ENCODE results near the gene TFPI. TPM values are rescaled to one million over a fixed set of nuclear protein-coding genes. Genes with fewer than 3 reads are reported as not detected.

The TFPI gene
- total and polyA plus RNA-seq, 3 donors from 2014 or later: 10.5 to 13.5 (median 10.5) TPM

- TF ChIP-seq CTCF (IDR thresholded peaks at IDR 0.05) (no peak), POLR2A (IDR thresholded peaks at IDR 0.05) (no peak)
- Histone ChIP-seq H3K36me3 (ENCODE audit: low read depth, missing control alignments) (no peaks in the 10 kb centered on the region), H3K9me3 (no peaks in the 10 kb centered on the region), H3K4me1 (no peaks in the 10 kb centered on the region), H3K4me3 (no peak overlapping the region), H3K27ac (peak overlapping the region in 1 of 2 donors; percentile 1), H3K27me3 (no peaks in the 10 kb centered on the region)
- DNase-seq: no peak
- 29 to 39% methylated on average over 2 of the region's 2 CpGs for WGBS, 2 donors
- intact Hi-C loops (cut with DNase I; ENCODE audit: low total_unique reads): no loop called here
Observed at GRCh38 chr2:187475499-187476248, 78.6 kb downstream of the TFPI start.

- Histone ChIP-seq H3K27me3 (no peaks in the 10 kb centered on the region), H3K4me1 (no peaks in the 10 kb centered on the region), H3K27ac (no peak overlapping the region), H3K4me3 (no peak overlapping the region), H3K36me3 (ENCODE audit: low read depth, missing control alignments) (no peaks in the 10 kb centered on the region), H3K9me3 (no peaks in the 10 kb centered on the region)
- 93 to 97% methylated on average over 2 of the region's 2 CpGs for WGBS, 2 donors
- TF ChIP-seq CTCF (IDR thresholded peaks at IDR 0.05) (no peak), POLR2A (IDR thresholded peaks at IDR 0.05) (no peak)
- intact Hi-C loops (cut with DNase I; ENCODE audit: low total_unique reads): no loop called here
- DNase-seq: no peak
Observed at GRCh38 chr2:187470698-187471097, 83.5 kb downstream of the TFPI start.

- no peak for DNase-seq
- intact Hi-C loops (cut with DNase I; ENCODE audit: low total_unique reads): no loop called here
- no peak for TF ChIP-seq CTCF (IDR thresholded peaks at IDR 0.05)
- TF ChIP-seq POLR2A (IDR thresholded peaks at IDR 0.05): no peak
Observed at GRCh38 chr2:187469538-187469937, 84.7 kb downstream of the TFPI start.

GRCh38 chr2:187468262-187468661 lies 86.0 kb downstream of the TFPI start:
- Histone ChIP-seq H3K4me3 (no peak overlapping the region), H3K27me3 (no peaks in the 10 kb centered on the region), H3K9me3 (no peaks in the 10 kb centered on the region), H3K27ac (no peak overlapping the region), H3K36me3 (ENCODE audit: low read depth, missing control alignments) (no peaks in the 10 kb centered on the region), H3K4me1 (no peaks in the 10 kb centered on the region)
- no peak for TF ChIP-seq POLR2A (IDR thresholded peaks at IDR 0.05)
- TF ChIP-seq CTCF (IDR thresholded peaks at IDR 0.05): no peak
- intact Hi-C loops (cut with DNase I; ENCODE audit: low total_unique reads): no loop called here
- no peak for DNase-seq

More at GRCh38 chr2:187469538-187469937, 84.7 kb downstream of the TFPI start:
- no peaks in the 10 kb centered on the region for H3K4me1 ChIP-seq
- no peak overlapping the region for H3K27ac ChIP-seq
- H3K27me3 ChIP-seq: no peaks in the 10 kb centered on the region
- no peaks in the 10 kb centered on the region for H3K36me3 ChIP-seq (ENCODE audit: low read depth, missing control alignments)
- no peak overlapping the region for H3K4me3 ChIP-seq
- no peaks in the 10 kb centered on the region for H3K9me3 ChIP-seq
